BE2C (cell line): ENCODE measurements around the gene COL4A2.

Source experiments
- DNase-seq: peaks from one replicate; pipeline ENCODE4 v3.0.0-alpha.2; 2020
- H3K27me3 ChIP-seq: fragments of 250-450 bp; sonication (Bioruptor Pico); 2 replicates; pipeline ENCODE4 v1.5.1; 2020; ENCODE audit warnings: mild to moderate bottlenecking
- H3K36me3 ChIP-seq: fragments of 250-450 bp; sonication (Bioruptor Pico); 2 replicates; pipeline ENCODE4 v1.5.1; 2020; ENCODE audit warnings: mild to moderate bottlenecking
- H3K4me1 ChIP-seq: fragments of 250-450 bp; sonication (Bioruptor Pico); 2 replicates; pipeline ENCODE4 v1.5.1; 2020
- H3K4me3 ChIP-seq: 2 replicates; pipeline ENCODE4 v1.5.1; 2011; ENCODE audit warnings: low read depth, low read length
- H3K9me3 ChIP-seq: fragments of 250-450 bp; sonication (Bioruptor Pico); 2 replicates; pipeline ENCODE4 v1.5.1; 2020
- CTCF ChIP-seq: IDR thresholded peaks from 2 replicates; pipeline ENCODE4 v1.5.1; 2012; ENCODE audit warnings: mild to moderate bottlenecking, low read depth, low read length

Gene COL4A2

GRCh38 chr13:110553417-110553816 is 246.3 kb downstream of the COL4A2 start:
- Histone ChIP-seq H3K9me3 (no peaks in the 10 kb centered on the region), H3K36me3 (no peaks in the 10 kb centered on the region), H3K4me1 (no peaks in the 10 kb centered on the region), H3K4me3 (no peak overlapping the region), H3K27me3 (peaks cover 16% of the 10 kb centered on the region)
- no peak for DNase-seq
- no peak for TF ChIP-seq CTCF

- H3K27me3 ChIP-seq = peaks cover 17% of the 10 kb centered on the region
- DNase-seq = no peak
- no peaks in the 10 kb centered on the region for H3K4me1 ChIP-seq
- H3K36me3 ChIP-seq = no peaks in the 10 kb centered on the region
- no peak overlapping the region for H3K4me3 ChIP-seq
- no peak for TF ChIP-seq CTCF
- H3K9me3 ChIP-seq = no peaks in the 10 kb centered on the region
These were observed 247.2 kb downstream of the COL4A2 start for GRCh38 chr13:110554227-110554836.

- Histone ChIP-seq H3K4me3 (no peak overlapping the region), H3K9me3 (no peaks in the 10 kb centered on the region), H3K4me1 (no peaks in the 10 kb centered on the region), H3K36me3 (no peaks in the 10 kb centered on the region; the same call in 1 of the 2 replicates), H3K27me3 (peaks cover 23% of the 10 kb centered on the region)
- no peak for DNase-seq
- TF ChIP-seq CTCF = no peak
These were observed 247.9 kb downstream of the COL4A2 start for GRCh38 chr13:110554946-110555345.

- DNase-seq = no peak
- H3K4me3 ChIP-seq = no peak overlapping the region
- H3K36me3 ChIP-seq = no peaks in the 10 kb centered on the region; the same call in 1 of the 2 replicates
- TF ChIP-seq CTCF = no peak
- no peaks in the 10 kb centered on the region for H3K4me1 ChIP-seq
- peaks cover 31% of the 10 kb centered on the region for H3K27me3 ChIP-seq
- no peaks in the 10 kb centered on the region for H3K9me3 ChIP-seq
These were observed 248.6 kb downstream of the COL4A2 start for GRCh38 chr13:110555601-110556223.

- Histone ChIP-seq H3K4me1 (no peaks in the 10 kb centered on the region), H3K27me3 (peaks cover 36% of the 10 kb centered on the region), H3K36me3 (no peaks in the 10 kb centered on the region; the same call in 1 of the 2 replicates), H3K4me3 (no peak overlapping the region), H3K9me3 (no peaks in the 10 kb centered on the region)
- DNase-seq = no peak
- no peak for TF ChIP-seq CTCF
These were observed 249.1 kb downstream of the COL4A2 start for GRCh38 chr13:110556224-110556606.

- Histone ChIP-seq H3K27me3 (peaks cover 43% of the 10 kb centered on the region), H3K9me3 (no peaks in the 10 kb centered on the region), H3K4me1 (no peaks in the 10 kb centered on the region), H3K4me3 (no peak overlapping the region), H3K36me3 (no peaks in the 10 kb centered on the region; the same call in 1 of the 2 replicates)
- DNase-seq = no peak
- no peak for TF ChIP-seq CTCF
These were observed 250.0 kb downstream of the COL4A2 start for GRCh38 chr13:110557082-110557481.
